Stimulated activated effector memory CD8-positive, alpha-beta T cell treated with anti-CD3 and anti-CD28 coated beads, Interleukin-12 subunit alpha, Interleukin-12 subunit beta, amount 100 ng/mL, for 72 hours (primary cell): ENCODE results near the gene C5AR1.
"Not testable (repeated sequence)": the region's sequence is repeated elsewhere in the genome, so short reads cannot be mapped to it uniquely, and the experiment has no call there.

ENCODE experiments used
- ATAC-seq: fragments of 150-1000 bp; cut with Tn5 transposase; 2 replicates; pipeline ENCODE4 v1.10.0; 2021
- DNase-seq, 2 donors: peaks; one replicate each; pipeline ENCODE4 v3.0.0; 2021 to 2022; ENCODE audit warnings: low spot score in 2 of 2
- H3K27ac Mint-ChIP-seq: one replicate; pipeline ENCODE4 v1.8.0; 2022; ENCODE audit warnings: mild to moderate bottlenecking, mixed read lengths
- H3K36me3 Mint-ChIP-seq: one replicate; pipeline ENCODE4 v1.8.0; 2022; ENCODE audit warnings: mild to moderate bottlenecking, mixed read lengths
- H3K4me1 Mint-ChIP-seq: one replicate; pipeline ENCODE4 v1.8.0; 2022; ENCODE audit warnings: mixed read lengths
- H3K4me3 Mint-ChIP-seq: one replicate; pipeline ENCODE4 v1.8.0; 2022; ENCODE audit warnings: mild to moderate bottlenecking, mixed read lengths
- H3K9me3 Mint-ChIP-seq: one replicate; pipeline ENCODE4 v1.8.0; 2022; ENCODE audit warnings: mixed read lengths

The C5AR1 gene

GRCh38 chr19:47339196-47339880 is 29.7 kb downstream of the C5AR1 start:
- DNase-seq, result no peak
- no peak for ATAC-seq
- no peak overlapping the region for H3K27ac Mint-ChIP-seq
- H3K4me1 Mint-ChIP-seq, result peaks cover 13% of the 10 kb centered on the region
- H3K9me3 Mint-ChIP-seq, result no peaks in the 10 kb centered on the region
- H3K4me3 Mint-ChIP-seq, result no peak overlapping the region
- H3K36me3 Mint-ChIP-seq, result no peaks in the 10 kb centered on the region

- H3K4me3 Mint-ChIP-seq, result no peak overlapping the region
- DNase-seq (no peak), ATAC-seq (no peak)
- no peaks in the 10 kb centered on the region for H3K9me3 Mint-ChIP-seq
- no peaks in the 10 kb centered on the region for H3K36me3 Mint-ChIP-seq
- no peak overlapping the region for H3K27ac Mint-ChIP-seq
- peaks cover 13% of the 10 kb centered on the region for H3K4me1 Mint-ChIP-seq
These were observed 31.0 kb downstream of the C5AR1 start for GRCh38 chr19:47340477-47341208.

GRCh38 chr19:47341734-47342133 is 32.1 kb downstream of the C5AR1 start:
- ATAC-seq (no peak), DNase-seq (no peak)
- no peaks in the 10 kb centered on the region for H3K9me3 Mint-ChIP-seq

GRCh38 chr19:47343194-47343802 is 33.6 kb downstream of the C5AR1 start:
- DNase-seq (no peak), ATAC-seq (no peak)
- no peaks in the 10 kb centered on the region for H3K36me3 Mint-ChIP-seq
- peaks cover 1% of the 10 kb centered on the region for H3K4me1 Mint-ChIP-seq
- no peak overlapping the region for H3K4me3 Mint-ChIP-seq
- no peak overlapping the region for H3K27ac Mint-ChIP-seq
- H3K9me3 Mint-ChIP-seq, result no peaks in the 10 kb centered on the region

More at GRCh38 chr19:47341734-47342133, 32.1 kb downstream of the C5AR1 start:
- Mint-ChIP-seq H3K4me1 (peaks cover 5% of the 10 kb centered on the region), H3K36me3 (no peaks in the 10 kb centered on the region), H3K27ac (no peak overlapping the region), H3K4me3 (no peak overlapping the region)

GRCh38 chr19:47344425-47344824 is 34.8 kb downstream of the C5AR1 start:
- Mint-ChIP-seq H3K4me1 (peaks cover 11% of the 10 kb centered on the region), H3K27ac (no peak overlapping the region), H3K36me3 (peaks cover 7% of the 10 kb centered on the region)

GRCh38 chr19:47346024-47346423 is 36.4 kb downstream of the C5AR1 start:
- DNase-seq, H3K27ac Mint-ChIP-seq, H3K4me3 Mint-ChIP-seq, ATAC-seq, H3K9me3 Mint-ChIP-seq: not testable (repeated sequence)
- H3K36me3 Mint-ChIP-seq, result peaks cover 14% of the 10 kb centered on the region
- H3K4me1 Mint-ChIP-seq, result peaks cover 27% of the 10 kb centered on the region

More at GRCh38 chr19:47344425-47344824, 34.8 kb downstream of the C5AR1 start:
- H3K4me3 Mint-ChIP-seq, result no peak overlapping the region
- DNase-seq (no peak), ATAC-seq (no peak)
- H3K9me3 Mint-ChIP-seq, result no peaks in the 10 kb centered on the region

GRCh38 chr19:47348819-47349795 is 39.4 kb downstream of the C5AR1 start, which contains the start of gene DHX34:
DHX34 (plus strand) TSS chr19:47349315; CDS start chr19:47353031, 3,716 bp downstream.
- Mint-ChIP-seq H3K36me3 (peaks cover 36% of the 10 kb centered on the region), H3K4me3 (peak within 1 kb of the TSS; percentile 91), H3K4me1 (peaks cover 40% of the 10 kb centered on the region), H3K9me3 (no peaks in the 10 kb centered on the region), H3K27ac (peak within 1 kb of the TSS; percentile 97)
- DNase-seq, result peak; percentile 95 to 100
- peak; percentile 97 for ATAC-seq

GRCh38 chr19:47350630-47351029 is 41.0 kb downstream of the C5AR1 start:
- no peak for ATAC-seq
- H3K9me3 Mint-ChIP-seq, result no peaks in the 10 kb centered on the region
- peaks cover 51% of the 10 kb centered on the region for H3K36me3 Mint-ChIP-seq
- peak overlapping the region; percentile 91 for H3K4me3 Mint-ChIP-seq
- H3K4me1 Mint-ChIP-seq, result peaks cover 46% of the 10 kb centered on the region
- no peak for DNase-seq
- no peak overlapping the region for H3K27ac Mint-ChIP-seq

GRCh38 chr19:47351548-47351947 is 41.9 kb downstream of the C5AR1 start:
- Mint-ChIP-seq H3K27ac (no peak overlapping the region), H3K9me3 (no peaks in the 10 kb centered on the region), H3K4me1 (peaks cover 46% of the 10 kb centered on the region), H3K36me3 (peaks cover 60% of the 10 kb centered on the region), H3K4me3 (no peak overlapping the region)
- ATAC-seq (no peak), DNase-seq (no peak)

GRCh38 chr19:47352095-47352494 is 42.4 kb downstream of the C5AR1 start:
- Mint-ChIP-seq H3K27ac (no peak overlapping the region), H3K36me3 (peaks cover 66% of the 10 kb centered on the region), H3K4me1 (peaks cover 46% of the 10 kb centered on the region), H3K9me3 (no peaks in the 10 kb centered on the region), H3K4me3 (no peak overlapping the region)
- DNase-seq, result no peak
- ATAC-seq, result no peak

GRCh38 chr19:47353307-47353712 is 43.6 kb downstream of the C5AR1 start:
- H3K36me3 Mint-ChIP-seq, result peaks cover 78% of the 10 kb centered on the region
- ATAC-seq, result no peak
- H3K27ac Mint-ChIP-seq, result no peak overlapping the region

GRCh38 chr19:47356900-47357299 is 47.2 kb downstream of the C5AR1 start:
- ATAC-seq, result no peak
- H3K36me3 Mint-ChIP-seq, result peaks cover 99% of the 10 kb centered on the region
- no peak for DNase-seq
- no peak overlapping the region for H3K27ac Mint-ChIP-seq
- H3K4me1 Mint-ChIP-seq, result peaks cover 12% of the 10 kb centered on the region
- H3K4me3 Mint-ChIP-seq, result no peak overlapping the region
- no peaks in the 10 kb centered on the region for H3K9me3 Mint-ChIP-seq

More at GRCh38 chr19:47353307-47353712, 43.6 kb downstream of the C5AR1 start:
- Mint-ChIP-seq H3K4me3 (no peak overlapping the region), H3K4me1 (peaks cover 44% of the 10 kb centered on the region), H3K9me3 (no peaks in the 10 kb centered on the region)
- no peak for DNase-seq

GRCh38 chr19:47357788-47358680 is 48.4 kb downstream of the C5AR1 start:
- no peaks in the 10 kb centered on the region for H3K9me3 Mint-ChIP-seq
- peaks cover 100% of the 10 kb centered on the region for H3K36me3 Mint-ChIP-seq
- H3K27ac Mint-ChIP-seq, result no peak overlapping the region
- H3K4me1 Mint-ChIP-seq, result peaks cover 6% of the 10 kb centered on the region
- no peak overlapping the region for H3K4me3 Mint-ChIP-seq
- no peak for DNase-seq
- peak; percentile 16 for ATAC-seq

GRCh38 chr19:47358936-47359335 is 49.3 kb downstream of the C5AR1 start:
- Mint-ChIP-seq H3K9me3 (no peaks in the 10 kb centered on the region), H3K4me1 (peaks cover 6% of the 10 kb centered on the region), H3K36me3 (peaks cover 100% of the 10 kb centered on the region), H3K4me3 (no peak overlapping the region), H3K27ac (peak overlapping the region; percentile 59)
- DNase-seq (no peak), ATAC-seq (no peak)
